KMS-11 (cell line): Measurements from ENCODE around the gene DIAPH1.

Experiments
- H2AFZ ChIP-seq: fragments of 200-600 bp; sonication (generic); 2 replicates; pipeline ENCODE4 v1.6.1; 2016; ENCODE audit warnings: antibody characterized with exemption, mixed run types, low read depth
- H3K27ac ChIP-seq: fragments of 200-600 bp; sonication (generic); 2 replicates; pipeline ENCODE4 v1.6.1; 2016; ENCODE audit warnings: mild to moderate bottlenecking, mixed run types
- H3K27me3 ChIP-seq: fragments of 200-600 bp; sonication (generic); 2 replicates; pipeline ENCODE4 v1.6.1; 2017; ENCODE audit warnings: mild to moderate bottlenecking, low read depth, mixed run types, moderate library complexity; ENCODE audit not compliant: insufficient read depth
- H3K36me3 ChIP-seq: fragments of 200-600 bp; sonication (generic); 2 replicates; pipeline ENCODE4 v1.6.1; 2017; ENCODE audit warnings: mild to moderate bottlenecking, mixed run types; ENCODE audit not compliant: insufficient read depth
- H3K4me1 ChIP-seq: fragments of 200-600 bp; sonication (generic); 2 replicates; pipeline ENCODE4 v1.6.1; 2016; ENCODE audit warnings: mild to moderate bottlenecking, low read depth, mixed run types; ENCODE audit not compliant: poor library complexity, severe bottlenecking
- H3K4me2 ChIP-seq: fragments of 200-600 bp; sonication (generic); 2 replicates; pipeline ENCODE4 v1.7.0; 2016; ENCODE audit warnings: mild to moderate bottlenecking, mixed run types
- H3K4me3 ChIP-seq: fragments of 200-600 bp; sonication (generic); IDR thresholded peaks from 2 replicates; pipeline ENCODE4 v1.6.1; 2017; ENCODE audit warnings: low read depth, low read length, mixed read lengths; ENCODE audit not compliant: insufficient read depth
- H3K79me2 ChIP-seq: fragments of 200-600 bp; sonication (generic); 2 replicates; pipeline ENCODE4 v1.6.1; 2016; ENCODE audit warnings: low read depth, mixed run types; ENCODE audit not compliant: insufficient read depth
- H3K9ac ChIP-seq: fragments of 200-600 bp; sonication (generic); 2 replicates; pipeline ENCODE4 v1.6.1; 2016; ENCODE audit warnings: mild to moderate bottlenecking, mixed run types
- H4K20me1 ChIP-seq: fragments of 200-600 bp; sonication (generic); 2 replicates; pipeline ENCODE4 v1.6.1; 2016; ENCODE audit warnings: mild to moderate bottlenecking, mixed run types; ENCODE audit not compliant: insufficient read depth
- CTCF ChIP-seq: fragments of 200-600 bp; sonication (generic); conservative IDR thresholded peaks from 2 replicates; pipeline ENCODE4 v1.6.1; 2017; ENCODE audit warnings: low read depth, mild to moderate bottlenecking, antibody characterized with exemption, low read length, moderate library complexity, mixed read lengths

DIAPH1 gene

GRCh38 chr5:141609044-141609443, 9.8 kb downstream of the DIAPH1 start:
- peaks cover 26% of the 10 kb centered on the region for H3K4me1 ChIP-seq

GRCh38 chr5:141608557-141608956, 10.2 kb downstream of the DIAPH1 start:
- H3K4me3 ChIP-seq, result no peak overlapping the region
- peaks cover 26% of the 10 kb centered on the region for H3K4me1 ChIP-seq

More at GRCh38 chr5:141609044-141609443, 9.8 kb downstream of the DIAPH1 start:
- TF ChIP-seq CTCF, result no peak
- no peaks in the 10 kb centered on the region for H3K36me3 ChIP-seq
- no peaks in the 10 kb centered on the region for H3K27me3 ChIP-seq
- H3K27ac ChIP-seq, result no peak overlapping the region
- H3K4me2 ChIP-seq, result no peak overlapping the region
- no peak overlapping the region for H3K4me3 ChIP-seq
- no peak overlapping the region for H2AFZ ChIP-seq
- no peak overlapping the region for H3K9ac ChIP-seq
- peaks cover 93% of the 10 kb centered on the region; the same call in 1 of the 2 replicates for H3K79me2 ChIP-seq
- no peaks in the 10 kb centered on the region for H4K20me1 ChIP-seq

GRCh38 chr5:141608046-141608445, 10.8 kb downstream of the DIAPH1 start:
- Histone ChIP-seq H3K4me1 (peaks cover 28% of the 10 kb centered on the region), H3K9ac (no peak overlapping the region)

More at GRCh38 chr5:141608557-141608956, 10.2 kb downstream of the DIAPH1 start:
- Histone ChIP-seq H3K79me2 (peaks cover 93% of the 10 kb centered on the region; the same call in 1 of the 2 replicates), H2AFZ (no peak overlapping the region), H3K27ac (no peak overlapping the region), H4K20me1 (no peaks in the 10 kb centered on the region), H3K9ac (no peak overlapping the region), H3K27me3 (no peaks in the 10 kb centered on the region), H3K4me2 (no peak overlapping the region), H3K36me3 (no peaks in the 10 kb centered on the region)
- no peak for TF ChIP-seq CTCF

GRCh38 chr5:141605523-141606277, 13.1 kb downstream of the DIAPH1 start:
- Histone ChIP-seq H3K79me2 (peaks cover 85% of the 10 kb centered on the region; the same call in 1 of the 2 replicates), H4K20me1 (no peaks in the 10 kb centered on the region), H3K9ac (no peak overlapping the region), H2AFZ (no peak overlapping the region), H3K27ac (peak overlapping the region; percentile 44), H3K4me3 (no peak overlapping the region), H3K36me3 (no peaks in the 10 kb centered on the region), H3K4me2 (peak overlapping the region; percentile 47), H3K27me3 (no peaks in the 10 kb centered on the region), H3K4me1 (peaks cover 32% of the 10 kb centered on the region)
- no peak for TF ChIP-seq CTCF

More at GRCh38 chr5:141608046-141608445, 10.8 kb downstream of the DIAPH1 start:
- Histone ChIP-seq H3K4me3 (no peak overlapping the region), H3K27ac (no peak overlapping the region), H3K36me3 (no peaks in the 10 kb centered on the region), H3K27me3 (no peaks in the 10 kb centered on the region), H3K4me2 (no peak overlapping the region), H2AFZ (no peak overlapping the region), H4K20me1 (no peaks in the 10 kb centered on the region), H3K79me2 (peaks cover 93% of the 10 kb centered on the region; the same call in 1 of the 2 replicates)
- TF ChIP-seq CTCF, result no peak
